Peyer's patch (tissue), 4 donors: ENCODE results near the gene PDE3A. TPM values are rescaled to one million over a fixed set of nuclear protein-coding genes. Genes with fewer than 3 reads are reported as not detected.

Experiments used
- DNase-seq, 3 donors: peaks; one replicate each; pipeline ENCODE4 v3.0.0-alpha.2; 2017 to 2019
- H3K27ac ChIP-seq, 4 donors: fragments of 200-600 bp; sonication (generic); one replicate each; pipeline ENCODE4 v1.5.1; 2016 to 2019
- H3K27me3 ChIP-seq, 2 donors: fragments of 200-600 bp; sonication (generic); one replicate each; pipeline ENCODE4 v1.5.1; 2019
- H3K36me3 ChIP-seq, 3 donors: fragments of 200-600 bp; sonication (generic); one replicate each; pipeline ENCODE4 v1.5.1; 2016 to 2019
- H3K4me1 ChIP-seq, 4 donors: fragments of 200-600 bp; sonication (generic); one replicate each; pipeline ENCODE4 v1.5.1; 2016 to 2019
- H3K4me3 ChIP-seq, 4 donors: fragments of 200-600 bp; sonication (generic); 1 replicate in 3 of 4; 2 replicates in 1 of 4; pipeline ENCODE4 v1.5.1; 2016 to 2019; ENCODE audit warnings: mild to moderate bottlenecking in 1 of 4
- H3K9me3 ChIP-seq, 4 donors: fragments of 200-600 bp; sonication (generic); one replicate each; pipeline ENCODE4 v1.5.1; 2016 to 2019; ENCODE audit warnings: mild to moderate bottlenecking in 1 of 4
- POLR2A ChIP-seq, 2 donors: fragments of 450-650 bp; IDR thresholded peaks; one replicate each; pipeline ENCODE4 v1.5.1; 2017; ENCODE audit warnings: antibody characterized with exemption in 2 of 2, mild to moderate bottlenecking in 2 of 2, moderate library complexity in 2 of 2
- total RNA-seq, 4 donors: library from RNA; depleted of rRNA; stranded (reverse); fragments of >200 nt; gene quantifications; one replicate each; pipeline ENCODE4 v1.1.0, GENCODE V29; 2016
- TF ChIP-seq, protein P1 (sequence below), 6 experiments: fragments of 450-650 bp in 4 of 6; fragments of 200-600 bp in 2 of 6; sonication (generic) in 1 of 6; IDR thresholded peaks; one replicate each; pipeline ENCODE4 v1.5.1; 2017 to 2019; ENCODE audit warnings: antibody characterized with exemption in 6 of 6, mild to moderate bottlenecking in 3 of 6, moderate library complexity in 1 of 6

Gene PDE3A
- total RNA-seq, 4 donors from 2014 or later, result 17.3 to 144 (median 120) TPM

DNA sequence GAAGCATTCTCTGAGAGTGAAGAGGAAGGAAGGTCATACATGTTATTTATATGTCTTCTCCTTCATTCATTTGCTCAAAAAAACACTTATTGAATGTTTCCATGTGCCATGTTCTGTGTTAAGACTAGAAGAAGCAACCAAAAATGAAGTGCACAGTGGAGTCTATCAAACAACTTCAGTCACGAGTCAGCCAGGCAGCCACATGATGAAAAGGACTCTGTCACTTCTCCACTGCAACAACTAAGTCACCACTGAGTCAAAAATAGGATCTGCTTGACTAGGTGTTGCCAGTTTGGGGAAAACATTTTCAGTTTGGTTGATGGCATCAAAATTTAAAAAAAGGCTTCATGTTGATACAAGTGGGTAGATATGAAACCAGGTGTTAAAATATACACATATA, 142.5 kb downstream of the PDE3A start:
- Histone ChIP-seq H3K9me3 (no peaks in the 10 kb centered on the region), H3K36me3 (peaks cover 0 to 4% (median 0%) of the 10 kb centered on the region in 3 donors), H3K27me3 (no peaks in the 10 kb centered on the region), H3K27ac (no peak overlapping the region), H3K4me1 (no peaks in the 10 kb centered on the region), H3K4me3 (no peak overlapping the region)
- no peak for DNase-seq
- TF ChIP-seq, protein P1, sequence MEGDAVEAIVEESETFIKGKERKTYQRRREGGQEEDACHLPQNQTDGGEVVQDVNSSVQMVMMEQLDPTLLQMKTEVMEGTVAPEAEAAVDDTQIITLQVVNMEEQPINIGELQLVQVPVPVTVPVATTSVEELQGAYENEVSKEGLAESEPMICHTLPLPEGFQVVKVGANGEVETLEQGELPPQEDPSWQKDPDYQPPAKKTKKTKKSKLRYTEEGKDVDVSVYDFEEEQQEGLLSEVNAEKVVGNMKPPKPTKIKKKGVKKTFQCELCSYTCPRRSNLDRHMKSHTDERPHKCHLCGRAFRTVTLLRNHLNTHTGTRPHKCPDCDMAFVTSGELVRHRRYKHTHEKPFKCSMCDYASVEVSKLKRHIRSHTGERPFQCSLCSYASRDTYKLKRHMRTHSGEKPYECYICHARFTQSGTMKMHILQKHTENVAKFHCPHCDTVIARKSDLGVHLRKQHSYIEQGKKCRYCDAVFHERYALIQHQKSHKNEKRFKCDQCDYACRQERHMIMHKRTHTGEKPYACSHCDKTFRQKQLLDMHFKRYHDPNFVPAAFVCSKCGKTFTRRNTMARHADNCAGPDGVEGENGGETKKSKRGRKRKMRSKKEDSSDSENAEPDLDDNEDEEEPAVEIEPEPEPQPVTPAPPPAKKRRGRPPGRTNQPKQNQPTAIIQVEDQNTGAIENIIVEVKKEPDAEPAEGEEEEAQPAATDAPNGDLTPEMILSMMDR (IDR thresholded peaks at IDR 0.05), result no peak
- TF ChIP-seq POLR2A (IDR thresholded peaks at IDR 0.05), result no peak

DNA sequence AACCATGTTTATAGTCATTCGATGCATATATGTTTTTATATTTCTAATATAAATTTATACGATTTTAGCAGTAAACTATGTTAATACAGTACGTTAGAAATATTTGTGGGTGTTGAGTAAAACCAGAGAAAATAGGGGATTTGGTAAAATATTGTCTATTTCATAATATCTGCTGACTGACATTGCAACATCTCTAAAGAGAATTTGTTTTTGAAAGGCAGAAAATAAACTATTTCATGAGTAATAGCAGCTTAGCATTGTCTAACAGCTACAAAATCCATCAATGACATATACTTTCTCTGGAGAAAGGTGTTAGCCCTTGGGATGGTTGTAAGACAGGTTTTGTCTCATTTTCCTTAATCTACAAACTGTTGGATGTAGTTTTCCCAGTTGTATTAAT, 144.9 kb downstream of the PDE3A start:
- Histone ChIP-seq H3K4me3 (no peak overlapping the region), H3K36me3 (peaks cover 0 to 4% (median 0%) of the 10 kb centered on the region in 3 donors), H3K9me3 (no peaks in the 10 kb centered on the region), H3K27ac (no peak overlapping the region), H3K27me3 (no peaks in the 10 kb centered on the region), H3K4me1 (no peaks in the 10 kb centered on the region)
- TF ChIP-seq, protein P1 (IDR thresholded peaks at IDR 0.05), result no peak
- TF ChIP-seq POLR2A (IDR thresholded peaks at IDR 0.05), result no peak
- DNase-seq, result no peak

DNA sequence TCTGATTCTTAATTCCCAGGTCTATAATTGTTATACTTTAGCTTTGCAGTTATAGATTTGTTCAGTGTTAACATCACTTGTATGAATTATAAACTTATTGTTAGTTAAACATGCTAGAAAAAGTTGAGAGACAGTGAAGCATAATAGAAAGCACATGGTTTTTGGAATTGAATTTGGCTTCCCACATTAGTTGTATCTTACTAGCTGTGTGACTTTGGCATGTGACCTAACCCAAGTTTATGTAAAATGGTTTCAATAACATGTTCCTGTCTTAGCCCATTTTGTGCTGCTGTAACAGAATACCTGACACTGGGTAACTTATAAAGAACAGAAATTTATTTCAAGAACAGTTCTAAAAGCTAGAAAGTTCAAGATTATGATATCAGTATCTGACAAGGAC, 146.3 kb downstream of the PDE3A start:
- TF ChIP-seq, protein P1 (IDR thresholded peaks at IDR 0.05), result no peak
- TF ChIP-seq POLR2A (IDR thresholded peaks at IDR 0.05), result no peak
- no peak for DNase-seq
- Histone ChIP-seq H3K9me3 (no peaks in the 10 kb centered on the region), H3K4me1 (no peaks in the 10 kb centered on the region), H3K27ac (no peak overlapping the region), H3K27me3 (no peaks in the 10 kb centered on the region), H3K4me3 (no peak overlapping the region), H3K36me3 (peaks cover 0 to 4% (median 0%) of the 10 kb centered on the region in 3 donors)

DNA sequence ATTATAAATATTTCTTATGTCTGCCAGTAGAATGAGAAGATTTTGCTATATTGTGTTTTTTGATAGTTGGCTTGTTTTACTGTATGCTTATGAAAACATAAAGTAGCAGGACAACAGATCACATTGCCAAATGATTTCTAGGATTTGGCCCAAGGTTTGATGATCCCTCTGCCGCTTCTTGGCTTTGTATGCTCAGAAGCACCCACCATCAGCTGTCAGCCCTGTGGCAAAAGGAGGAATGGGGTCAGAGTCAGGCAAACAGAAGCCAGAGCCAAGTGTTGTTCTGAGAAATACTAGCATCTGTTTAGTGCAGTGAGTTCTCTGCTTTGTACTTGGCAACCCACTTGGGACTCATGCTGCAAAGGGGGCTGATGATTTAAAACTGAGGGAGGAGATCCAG, 152.2 kb downstream of the PDE3A start:
- TF ChIP-seq, protein P1 (IDR thresholded peaks at IDR 0.05), result no peak
- no peak for TF ChIP-seq POLR2A (IDR thresholded peaks at IDR 0.05)
- no peaks in the 10 kb centered on the region for H3K36me3 ChIP-seq
- no peak overlapping the region for H3K27ac ChIP-seq
- DNase-seq, result no peak
- peaks cover 0 to 11% (median 0%) of the 10 kb centered on the region in 4 donors for H3K4me1 ChIP-seq
- no peaks in the 10 kb centered on the region for H3K27me3 ChIP-seq
- H3K4me3 ChIP-seq, result no peak overlapping the region
- no peaks in the 10 kb centered on the region for H3K9me3 ChIP-seq

DNA sequence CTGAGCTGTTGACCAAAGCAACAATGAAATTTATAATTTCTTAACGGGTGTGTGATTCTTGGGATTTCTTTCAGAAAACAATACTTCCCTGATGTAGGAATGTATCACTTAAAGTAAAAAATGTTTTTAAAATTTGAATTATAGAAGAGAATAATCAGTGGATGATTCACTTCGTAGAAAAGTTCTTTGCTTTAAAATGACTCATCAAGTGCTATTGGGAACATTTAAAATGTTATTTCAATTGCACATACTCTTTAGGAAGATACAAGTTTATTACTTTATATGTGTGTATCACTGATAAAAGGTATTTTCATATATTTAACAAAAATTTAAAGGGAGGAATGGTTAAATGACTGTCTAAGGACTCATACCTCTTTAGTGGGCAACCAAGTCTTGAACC, 155.3 kb downstream of the PDE3A start:
- Histone ChIP-seq H3K27ac (no peak overlapping the region), H3K9me3 (no peaks in the 10 kb centered on the region), H3K27me3 (no peaks in the 10 kb centered on the region), H3K4me1 (peaks cover 0 to 11% (median 0%) of the 10 kb centered on the region in 4 donors), H3K36me3 (no peaks in the 10 kb centered on the region), H3K4me3 (no peak overlapping the region)
- no peak for DNase-seq
- no peak for TF ChIP-seq POLR2A (IDR thresholded peaks at IDR 0.05)
- TF ChIP-seq, protein P1 (IDR thresholded peaks at IDR 0.05), result no peak

DNA sequence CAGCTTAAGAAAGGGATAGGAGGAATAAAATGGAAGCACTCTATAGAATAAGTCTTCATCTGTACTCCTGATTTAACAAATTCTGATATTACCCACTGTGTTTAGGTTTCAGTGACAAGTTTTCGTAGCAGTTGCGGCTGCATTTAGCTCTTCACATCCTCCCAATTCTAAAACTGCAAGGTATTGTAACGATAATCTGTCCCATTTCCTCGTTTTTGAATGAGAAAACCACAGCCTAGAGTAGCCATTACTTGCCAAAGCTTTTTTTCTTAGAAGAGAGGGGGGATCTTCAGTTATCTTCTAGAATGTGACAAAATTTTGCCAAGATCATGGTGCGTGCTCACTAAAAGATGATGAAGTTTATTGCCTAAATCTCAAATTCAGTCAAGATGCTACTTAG, 155.8 kb downstream of the PDE3A start:
- Histone ChIP-seq H3K9me3 (no peaks in the 10 kb centered on the region), H3K4me3 (no peak overlapping the region), H3K27me3 (no peaks in the 10 kb centered on the region), H3K4me1 (peaks cover 0 to 11% (median 0%) of the 10 kb centered on the region in 4 donors), H3K36me3 (no peaks in the 10 kb centered on the region), H3K27ac (no peak overlapping the region)
- DNase-seq, result no peak
- TF ChIP-seq POLR2A (IDR thresholded peaks at IDR 0.05), result no peak
- TF ChIP-seq, protein P1 (IDR thresholded peaks at IDR 0.05), result no peak
